HuH-7 (cell line): ENCODE results near the gene ANKRD17.
"Not testable (repeated sequence)": the region's sequence is repeated elsewhere in the genome, so short reads cannot be mapped to it uniquely, and the experiment has no call there.

Source experiments
- DNase-seq: peaks from one replicate; pipeline ENCODE4 v3.0.0; 2011; ENCODE audit warnings: low spot score

Gene ANKRD17

GRCh38 chr4:73203976-73204375 lies 54.6 kb downstream of the ANKRD17 start:
- DNase-seq: not testable (repeated sequence)

GRCh38 chr4:73197220-73197619 lies 61.4 kb downstream of the ANKRD17 start:
- DNase-seq: no peak

- DNase-seq: no peak
Measured at GRCh38 chr4:73194064-73194463, 64.5 kb downstream of the ANKRD17 start.

- no peak for DNase-seq
Measured at GRCh38 chr4:73193659-73194058, 64.9 kb downstream of the ANKRD17 start.

GRCh38 chr4:73193155-73193554 lies 65.4 kb downstream of the ANKRD17 start:
- no peak for DNase-seq

GRCh38 chr4:73189274-73189810 lies 69.3 kb downstream of the ANKRD17 start:
- no peak for DNase-seq

GRCh38 chr4:73187325-73187724 lies 71.3 kb downstream of the ANKRD17 start:
- no peak for DNase-seq

- no peak for DNase-seq
Measured at GRCh38 chr4:73185903-73186302, 72.7 kb downstream of the ANKRD17 start.

GRCh38 chr4:73181231-73181630 lies 77.4 kb downstream of the ANKRD17 start:
- DNase-seq: no peak

GRCh38 chr4:73178389-73178788 lies 80.2 kb downstream of the ANKRD17 start:
- DNase-seq: no peak

GRCh38 chr4:73172161-73172560 lies 86.4 kb downstream of the ANKRD17 start:
- no peak for DNase-seq

- no peak for DNase-seq
Measured at GRCh38 chr4:73170518-73171198, 87.9 kb downstream of the ANKRD17 start.

- no peak for DNase-seq
Measured at GRCh38 chr4:73166212-73166611, 92.4 kb downstream of the ANKRD17 start.

GRCh38 chr4:73161527-73162185 lies 96.9 kb downstream of the ANKRD17 start:
- DNase-seq: no peak

GRCh38 chr4:73156394-73156793 lies 102.2 kb downstream of the ANKRD17 start:
- DNase-seq: no peak

- no peak for DNase-seq
Measured at GRCh38 chr4:73152893-73153292, 105.7 kb downstream of the ANKRD17 start.

- DNase-seq: no peak
Measured at GRCh38 chr4:73142995-73143547, 115.5 kb downstream of the ANKRD17 start.

GRCh38 chr4:73139991-73140390 lies 118.6 kb downstream of the ANKRD17 start:
- DNase-seq: no peak

- DNase-seq: no peak
Measured at GRCh38 chr4:73139245-73139644, 119.4 kb downstream of the ANKRD17 start.

GRCh38 chr4:73137121-73137520 lies 121.5 kb downstream of the ANKRD17 start:
- DNase-seq: no peak

GRCh38 chr4:73133784-73134183 lies 124.8 kb downstream of the ANKRD17 start:
- no peak for DNase-seq

GRCh38 chr4:73131281-73131680 lies 127.3 kb downstream of the ANKRD17 start:
- no peak for DNase-seq

GRCh38 chr4:73129319-73129718 lies 129.3 kb downstream of the ANKRD17 start:
- DNase-seq: no peak
